Measurements from ENCODE around the gene ZNF419.
A peak's percentile ranks its signal among the peaks of the same experiment; 100 is the strongest.
"Not testable (repeated sequence)": the region's sequence is repeated elsewhere in the genome, so short reads cannot be mapped to it uniquely, and the experiment has no call there.

Gene ZNF419

GRCh38 chr19:57473646-57474045 lies 13.9 kb upstream of the ZNF419 start:
- Histone ChIP-seq H3K4me3 (no peak overlapping the region), H3K36me3 (ENCODE audit: insufficient read depth, low read length) (peaks cover 5% of the 10 kb centered on the region; the same call in 1 of the 2 replicates), H3K9me3 (ENCODE audit: low read depth, low read length) (peaks cover 17% of the 10 kb centered on the region), H3K27ac (no peak overlapping the region), H3K9ac (ENCODE audit: insufficient read length) (no peak overlapping the region)
- no peak for DNase-seq (ENCODE audit: low read depth, low spot score)
- TF ChIP-seq FOXP2 (optimal IDR thresholded peaks at IDR 0.05; ENCODE audit: control extremely low read depth, extremely low read length, insufficient read depth) (no peak), POLR2AphosphoS5 (IDR thresholded peaks at IDR 0.05; ENCODE audit: borderline replicate concordance, low read depth, low read length) (no peak), EZH2 (IDR thresholded peaks at IDR 0.05) (no peak)

GRCh38 chr19:57477191-57478008 lies 10.2 kb upstream of the ZNF419 start, which contains the start of gene ZNF772:
Gene ZNF772, minus strand, starts transcription at chr19:57477566. Its CDS starts 257 bp downstream, at chr19:57477309.
- peak within 1 kb of the TSS; percentile 71 for H3K4me3 ChIP-seq
- DNase-seq (ENCODE audit: low read depth, low spot score): peak; percentile 50
- no peak for TF ChIP-seq FOXP2 (optimal IDR thresholded peaks at IDR 0.05; ENCODE audit: control extremely low read depth, extremely low read length, insufficient read depth)
- TF ChIP-seq POLR2AphosphoS5 (IDR thresholded peaks at IDR 0.05; ENCODE audit: borderline replicate concordance, low read depth, low read length): no peak; the same call in 1 of the 2 replicates
- TF ChIP-seq EZH2 (IDR thresholded peaks at IDR 0.05): no peak
- H3K36me3 ChIP-seq (ENCODE audit: insufficient read depth, low read length): peaks cover 5% of the 10 kb centered on the region; the same call in 1 of the 2 replicates
- H3K9ac ChIP-seq (ENCODE audit: insufficient read length): peak within 1 kb of the TSS; percentile 49
- H3K9me3 ChIP-seq (ENCODE audit: low read depth, low read length): peaks cover 9% of the 10 kb centered on the region
- H3K27ac ChIP-seq: no peak within 1 kb of the TSS

DNA sequence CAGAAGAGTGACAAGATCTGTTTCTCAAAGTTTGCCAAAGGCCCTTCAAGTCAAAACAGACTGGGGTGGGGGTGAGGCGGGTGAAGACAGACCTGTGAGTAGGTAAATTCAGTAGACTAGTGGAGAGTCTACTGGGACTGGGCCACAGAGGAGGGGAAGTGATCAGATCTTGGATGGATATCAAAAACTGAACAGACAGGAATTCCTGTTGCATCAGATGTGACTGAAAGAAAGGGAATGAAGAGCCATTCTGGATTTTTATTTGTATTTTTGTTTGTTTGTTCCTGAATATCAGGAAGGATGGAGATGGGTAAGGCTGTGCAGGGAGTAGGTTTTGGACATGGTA lies 722 bp downstream of the ZNF419 start:
- peaks cover 30% of the 10 kb centered on the region for H3K36me3 ChIP-seq (ENCODE audit: insufficient read depth, low read length)
- not testable (repeated sequence) for H3K27ac ChIP-seq; DNase-seq (ENCODE audit: low read depth, low spot score); H3K9me3 ChIP-seq (ENCODE audit: low read depth, low read length); H3K9ac ChIP-seq (ENCODE audit: insufficient read length)
- peak overlapping the region; percentile 58 for H3K4me3 ChIP-seq

DNA sequence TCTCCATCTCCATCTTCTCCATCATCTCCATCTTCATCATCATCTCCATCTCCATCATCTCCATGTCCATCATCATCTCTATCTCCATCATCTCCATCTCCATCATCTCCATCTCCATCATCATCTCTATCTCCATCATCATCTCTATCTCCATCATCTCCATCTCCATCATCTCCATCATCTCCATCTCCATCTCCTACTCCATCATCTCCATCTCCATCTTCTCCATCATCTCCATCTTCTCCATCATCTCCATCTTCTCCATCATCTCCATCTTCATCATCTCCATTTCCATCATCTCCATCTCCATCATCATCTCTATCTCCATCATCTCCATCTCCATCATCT lies 11.8 kb downstream of the ZNF419 start:
- H3K36me3 ChIP-seq (ENCODE audit: insufficient read depth, low read length): peaks cover 21% of the 10 kb centered on the region
- H3K9ac ChIP-seq (ENCODE audit: insufficient read length); H3K4me3 ChIP-seq: not testable (repeated sequence)

GRCh38 chr19:57499680-57500395 lies 12.3 kb downstream of the ZNF419 start, which contains the start of gene ZNF773:
Gene ZNF773, plus strand, starts transcription at chr19:57499938. Its CDS starts 143 bp downstream, at chr19:57500081.
- H3K27ac ChIP-seq; H3K9me3 ChIP-seq (ENCODE audit: low read depth, low read length): not testable (repeated sequence)
- Histone ChIP-seq H3K9ac (ENCODE audit: insufficient read length) (peak within 1 kb of the TSS; percentile 86), H3K4me3 (peak within 1 kb of the TSS; percentile 85), H3K36me3 (ENCODE audit: insufficient read depth, low read length) (peaks cover 25% of the 10 kb centered on the region)
- TF ChIP-seq POLR2AphosphoS5 (IDR thresholded peaks at IDR 0.05; ENCODE audit: borderline replicate concordance, low read depth, low read length): peak; percentile 88
- peak; percentile 85 for DNase-seq (ENCODE audit: low read depth, low spot score)

More for the DNA sequence above, 11.8 kb downstream of the ZNF419 start:
- not testable (repeated sequence) for H3K9me3 ChIP-seq (ENCODE audit: low read depth, low read length); H3K27ac ChIP-seq; DNase-seq (ENCODE audit: low read depth, low spot score)

DNA sequence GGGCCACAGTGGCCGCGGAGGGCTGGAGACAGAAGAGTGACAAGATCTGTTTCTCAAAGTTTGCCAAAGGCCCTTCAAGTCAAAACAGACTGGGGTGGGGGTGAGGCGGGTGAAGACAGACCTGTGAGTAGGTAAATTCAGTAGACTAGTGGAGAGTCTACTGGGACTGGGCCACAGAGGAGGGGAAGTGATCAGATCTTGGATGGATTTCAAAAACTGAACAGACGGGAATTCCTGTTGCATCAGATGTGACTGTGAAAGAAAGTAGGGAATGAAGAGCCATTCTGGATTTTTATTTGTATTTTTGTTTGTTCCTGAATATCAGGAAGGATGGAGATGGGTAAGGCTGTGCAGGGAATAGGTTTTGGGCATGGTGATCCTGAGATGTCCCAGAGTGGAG lies 12.8 kb downstream of the ZNF419 start:
- not testable (repeated sequence) for H3K9me3 ChIP-seq (ENCODE audit: low read depth, low read length); H3K27ac ChIP-seq; DNase-seq (ENCODE audit: low read depth, low spot score)
- Histone ChIP-seq H3K36me3 (ENCODE audit: insufficient read depth, low read length) (peaks cover 30% of the 10 kb centered on the region), H3K4me3 (peak overlapping the region; percentile 65), H3K9ac (ENCODE audit: insufficient read length) (peak overlapping the region; percentile 41)

- peaks cover 63% of the 10 kb centered on the region for H3K36me3 ChIP-seq (ENCODE audit: insufficient read depth, low read length)
- no peak overlapping the region for H3K27ac ChIP-seq
- DNase-seq (ENCODE audit: low read depth, low spot score): no peak
- no peak for TF ChIP-seq FOXP2 (optimal IDR thresholded peaks at IDR 0.05; ENCODE audit: control extremely low read depth, extremely low read length, insufficient read depth)
- no peak for TF ChIP-seq EZH2 (IDR thresholded peaks at IDR 0.05)
- TF ChIP-seq POLR2AphosphoS5 (IDR thresholded peaks at IDR 0.05; ENCODE audit: borderline replicate concordance, low read depth, low read length): no peak
- H3K4me3 ChIP-seq: no peak overlapping the region
- H3K9ac ChIP-seq (ENCODE audit: insufficient read length): no peak overlapping the region
- H3K9me3 ChIP-seq (ENCODE audit: low read depth, low read length): no peaks in the 10 kb centered on the region
These were observed 18.6 kb downstream of the ZNF419 start for GRCh38 chr19:57506163-57506562.

DNA sequence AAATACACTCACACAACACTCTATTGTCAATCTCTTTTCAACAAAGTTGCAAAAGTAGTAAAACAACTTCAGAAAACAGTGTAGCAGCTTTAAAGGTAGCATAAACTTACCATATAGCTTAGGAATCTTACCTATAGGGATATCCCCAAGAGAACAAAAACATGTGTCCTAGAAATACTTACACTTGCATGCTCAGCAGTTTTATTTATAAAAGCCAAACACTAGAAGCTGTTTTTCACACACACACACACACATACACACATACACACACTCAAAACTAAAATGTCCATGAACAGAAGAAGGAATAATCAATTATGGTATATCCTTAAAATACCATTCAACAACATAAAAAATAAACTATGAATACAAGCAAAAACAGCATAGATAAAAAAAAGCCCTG lies 23.9 kb downstream of the ZNF419 start:
- no peak for TF ChIP-seq POLR2AphosphoS5 (IDR thresholded peaks at IDR 0.05; ENCODE audit: borderline replicate concordance, low read depth, low read length)
- no peak for TF ChIP-seq FOXP2 (optimal IDR thresholded peaks at IDR 0.05; ENCODE audit: control extremely low read depth, extremely low read length, insufficient read depth)
- no peak for TF ChIP-seq EZH2 (IDR thresholded peaks at IDR 0.05)
- DNase-seq (ENCODE audit: low read depth, low spot score): no peak
- no peaks in the 10 kb centered on the region for H3K9me3 ChIP-seq (ENCODE audit: low read depth, low read length)
- no peak overlapping the region for H3K9ac ChIP-seq (ENCODE audit: insufficient read length)
- no peak overlapping the region for H3K4me3 ChIP-seq
- no peak overlapping the region for H3K27ac ChIP-seq
- H3K36me3 ChIP-seq (ENCODE audit: insufficient read depth, low read length): peaks cover 44% of the 10 kb centered on the region

GRCh38 chr19:57512845-57513244 lies 25.3 kb downstream of the ZNF419 start:
- no peak overlapping the region for H3K27ac ChIP-seq
- no peak overlapping the region for H3K4me3 ChIP-seq
- peaks cover 32% of the 10 kb centered on the region; the same call in 1 of the 2 replicates for H3K36me3 ChIP-seq (ENCODE audit: insufficient read depth, low read length)
- H3K9me3 ChIP-seq (ENCODE audit: low read depth, low read length): no peaks in the 10 kb centered on the region
- TF ChIP-seq EZH2 (IDR thresholded peaks at IDR 0.05) (no peak), FOXP2 (optimal IDR thresholded peaks at IDR 0.05; ENCODE audit: control extremely low read depth, extremely low read length, insufficient read depth) (no peak), POLR2AphosphoS5 (IDR thresholded peaks at IDR 0.05; ENCODE audit: borderline replicate concordance, low read depth, low read length) (no peak)
- no peak overlapping the region for H3K9ac ChIP-seq (ENCODE audit: insufficient read length)
- no peak for DNase-seq (ENCODE audit: low read depth, low spot score)
